T-cell (primary cell): Measurements from ENCODE around the gene SERPINH1. TPM values are rescaled to one million over a fixed set of nuclear protein-coding genes. Genes with fewer than 3 reads are reported as not detected.

Experiments used
- ATAC-seq, 4 experiments: fragments of 200-7000 bp in 3 of 4; fragments of 150-1000 bp in 1 of 4; cut with Tn5 transposase; replicated peaks in 1 of 4; 1 replicate in 3 of 4; 2 replicates in 1 of 4; pipeline ENCODE4 v1.10.0; 2021; ENCODE audit warnings: moderate library complexity in 3 of 4, mild to moderate bottlenecking in 2 of 4, moderate number of reproducible peaks in 1 of 4
- CTCF ChIA-PET, 2 donors: fragments of 300-600 bp; sonication (Branson Sonifier 250); formaldehyde crosslinking; loops; one replicate each; lab custom pipeline; 2022; ENCODE audit warnings: antibody characterized with exemption in 2 of 2; lab: Charles Lee
- POLR2A ChIA-PET, 2 donors: fragments of 300-600 bp; sonication (Branson Sonifier 250); formaldehyde crosslinking; loops; one replicate each; lab custom pipeline; 2022; ENCODE audit warnings: antibody characterized with exemption in 2 of 2; lab: Charles Lee
- DNase-seq, 35 experiments: peaks; one replicate each; pipeline versions ENCODE4 v3.0.0 to v3.0.0-alpha.2; 2013 to 2023
- H3K27ac ChIP-seq: one replicate; pipeline ENCODE4 v1.5.1; 2013; ENCODE audit warnings: low read length
- H3K27me3 ChIP-seq, 2 experiments: replicated peaks in 1 of 2; 1 replicate in 1 of 2; 2 replicates in 1 of 2; pipeline versions ENCODE4 v1.6.1 to v1.7.0; 2013; ENCODE audit warnings: low read length in 1 of 2, mixed read lengths in 1 of 2; ENCODE audit not compliant: control insufficient read depth in 2 of 2, insufficient read depth in 2 of 2; ENCODE audit errors: extremely low read depth in 1 of 2
- H3K36me3 ChIP-seq, 2 donors: 1 replicate in 1 of 2; 2 replicates in 1 of 2; pipeline versions ENCODE4 v1.6.1 to v1.7.0; 2013; ENCODE audit warnings: low read length in 1 of 2; ENCODE audit not compliant: control insufficient read depth in 2 of 2, insufficient read depth in 1 of 2; ENCODE audit errors: extremely low read depth in 1 of 2
- H3K4me1 ChIP-seq, 2 experiments: 1 replicate in 1 of 2; 2 replicates in 1 of 2; pipeline versions ENCODE4 v1.6.1 to v1.7.0; 2013; ENCODE audit warnings: low read length in 2 of 2, mixed read lengths in 1 of 2; ENCODE audit not compliant: insufficient read depth in 2 of 2, control insufficient read depth in 1 of 2; ENCODE audit errors: extremely low read depth in 1 of 2
- H3K4me3 ChIP-seq, 2 donors: 1 replicate in 1 of 2; 2 replicates in 1 of 2; pipeline versions ENCODE4 v1.5.1 to v1.7.0; 2013; ENCODE audit warnings: mild to moderate bottlenecking in 2 of 2, low read length in 1 of 2, moderate library complexity in 1 of 2; ENCODE audit not compliant: control insufficient read depth in 1 of 2; ENCODE audit errors: extremely low read depth in 1 of 2
- H3K9me3 ChIP-seq: 2 replicates; pipeline ENCODE4 v1.7.0; 2013
- H3K27ac Mint-ChIP-seq, 2 donors: one replicate each; pipeline ENCODE4 v1.8.0; 2020 to 2021; ENCODE audit warnings: mild to moderate bottlenecking in 2 of 2, mixed read lengths in 2 of 2
- H3K27me3 Mint-ChIP-seq, 2 donors: one replicate each; pipeline ENCODE4 v1.8.0; 2021 to 2022; ENCODE audit warnings: mixed read lengths in 2 of 2
- H3K36me3 Mint-ChIP-seq: one replicate; pipeline ENCODE4 v1.8.0; 2021; ENCODE audit warnings: mixed read lengths
- H3K4me1 Mint-ChIP-seq, 3 donors: one replicate each; pipeline ENCODE4 v1.8.0; 2020 to 2022; ENCODE audit warnings: mixed read lengths in 3 of 3, mild to moderate bottlenecking in 1 of 3
- H3K4me3 Mint-ChIP-seq, 3 donors: one replicate each; pipeline ENCODE4 v1.8.0; 2020 to 2022; ENCODE audit warnings: mild to moderate bottlenecking in 3 of 3, mixed read lengths in 3 of 3, moderate library complexity in 3 of 3
- H3K9me3 Mint-ChIP-seq, 3 donors: one replicate each; pipeline ENCODE4 v1.8.0; 2020 to 2022; ENCODE audit warnings: mixed read lengths in 3 of 3
- WGBS: methylation state at CpG from one replicate; pipeline ENCODE4 v1.1.5; 2013; ENCODE audit warnings: missing lambda C conversion rate; ENCODE audit not compliant: insufficient coverage; 5-methylcytosine and 5-hydroxymethylcytosine counted together
- total RNA-seq, 35 experiments: library from RNA in 6 of 35; stranded (reverse) in 6 of 35; fragments of 120-200 nt in 1 of 35; gene quantifications; one replicate each; pipeline versions ENCODE4 v1.2.1 to v1.2.4 and lab custom pipeline; 2013 to 2026

Gene SERPINH1
- total RNA-seq, 5 donors from 2014 or later (not counting 1 experiment from before 2014, with no cell fraction given), result 5.2 to 16.4 (median 13.9) TPM

GRCh38 chr11:75541193-75542087 is 20.6 kb upstream of the SERPINH1 start:
- Histone ChIP-seq H3K4me3 (no peak overlapping the region), H3K36me3 (no peaks in the 10 kb centered on the region), H3K9me3 (no peaks in the 10 kb centered on the region), H3K27ac (no peak overlapping the region), H3K27me3 (peaks cover 0 to 12% of the 10 kb centered on the region in 2 experiments), H3K4me1 (peaks cover 0 to 16% of the 10 kb centered on the region in 2 experiments)
- Mint-ChIP-seq H3K27ac (no peak overlapping the region), H3K36me3 (no peaks in the 10 kb centered on the region), H3K4me1 (peaks cover 16 to 21% (median 20%) of the 10 kb centered on the region in 3 donors), H3K9me3 (no peaks in the 10 kb centered on the region), H3K27me3 (peaks cover 2 to 10% of the 10 kb centered on the region in 2 donors), H3K4me3 (no peak overlapping the region)
- WGBS, result 90% methylated on average over 2 of the region's 4 CpGs
- POLR2A ChIA-PET, result interaction anchor here (0.6 to 0.7 kb wide), 2 partner anchors 20 to 141 kb away, joined by 6 to 7 read pairs; no protein-coding TSS in a partner anchor
- CTCF ChIA-PET, result interaction anchor here in 1 of 2 donors (0.6 kb wide), 1 partner anchor 871 kb away, joined by 3 read pairs; no protein-coding TSS in a partner anchor
- no peak for DNase-seq
- no peak for ATAC-seq

GRCh38 chr11:75542088-75542438 is 20.0 kb upstream of the SERPINH1 start:
- ATAC-seq (no peak), DNase-seq (no peak)
- Histone ChIP-seq H3K4me1 (peaks cover 0 to 10% of the 10 kb centered on the region in 2 experiments), H3K4me3 (no peak overlapping the region), H3K36me3 (no peaks in the 10 kb centered on the region), H3K9me3 (no peaks in the 10 kb centered on the region), H3K27me3 (peaks cover 0 to 17% of the 10 kb centered on the region in 2 experiments), H3K27ac (no peak overlapping the region)
- no peak overlapping the region for H3K4me3 Mint-ChIP-seq
- H3K27me3 Mint-ChIP-seq, result peaks cover 2 to 10% of the 10 kb centered on the region in 2 donors
- H3K9me3 Mint-ChIP-seq, result no peaks in the 10 kb centered on the region
- no peak overlapping the region for H3K27ac Mint-ChIP-seq
- ChIA-PET POLR2A (no interaction called here), CTCF (no interaction called here)
- no peaks in the 10 kb centered on the region for H3K36me3 Mint-ChIP-seq
- peaks cover 11 to 16% (median 14%) of the 10 kb centered on the region in 3 donors for H3K4me1 Mint-ChIP-seq
- WGBS, result 56% methylated on average over 1 of the region's 1 CpG

- H3K27ac Mint-ChIP-seq, result no peak overlapping the region
Measured at GRCh38 chr11:75543806-75544205, 18.2 kb upstream of the SERPINH1 start.

GRCh38 chr11:75547177-75547576 is 14.9 kb upstream of the SERPINH1 start:
- 100% methylated on average over 1 of the region's 1 CpG for WGBS
- Histone ChIP-seq H3K36me3 (no peaks in the 10 kb centered on the region), H3K27ac (no peak overlapping the region), H3K9me3 (no peaks in the 10 kb centered on the region), H3K4me1 (no peaks in the 10 kb centered on the region), H3K4me3 (no peak overlapping the region), H3K27me3 (peaks cover 0 to 24% of the 10 kb centered on the region in 2 experiments)
- no peak for DNase-seq
- ATAC-seq, result no peak
- Mint-ChIP-seq H3K9me3 (no peaks in the 10 kb centered on the region), H3K27me3 (peaks cover 0 to 4% of the 10 kb centered on the region in 2 donors), H3K4me1 (peaks cover 0 to 7% (median 2%) of the 10 kb centered on the region in 3 donors), H3K27ac (no peak overlapping the region), H3K4me3 (no peak overlapping the region), H3K36me3 (no peaks in the 10 kb centered on the region)
- ChIA-PET CTCF (interaction anchor here in 1 of 2 donors (0.6 kb wide), 1 partner anchor 8 kb away, joined by 3 read pairs; no protein-coding TSS in a partner anchor), POLR2A (no interaction called here)

More at GRCh38 chr11:75543806-75544205, 18.2 kb upstream of the SERPINH1 start:
- no peaks in the 10 kb centered on the region for H3K9me3 Mint-ChIP-seq
- CTCF ChIA-PET, result interaction anchor here in 1 of 2 donors (1.3 kb wide), 1 partner anchor 159 kb away, joined by 3 read pairs; no protein-coding TSS in a partner anchor
- ATAC-seq (no peak), DNase-seq (no peak)
- Histone ChIP-seq H3K9me3 (no peaks in the 10 kb centered on the region), H3K27me3 (peaks cover 0 to 24% of the 10 kb centered on the region in 2 experiments), H3K4me1 (no peaks in the 10 kb centered on the region), H3K4me3 (no peak overlapping the region), H3K27ac (no peak overlapping the region), H3K36me3 (no peaks in the 10 kb centered on the region)
- POLR2A ChIA-PET, result no interaction called here
- 86% methylated on average over 5 of the region's 6 CpGs for WGBS
- H3K27me3 Mint-ChIP-seq, result peaks cover 0 to 4% of the 10 kb centered on the region in 2 donors
- H3K4me1 Mint-ChIP-seq, result no peaks in the 10 kb centered on the region
- no peak overlapping the region for H3K4me3 Mint-ChIP-seq
- no peaks in the 10 kb centered on the region for H3K36me3 Mint-ChIP-seq

GRCh38 chr11:75547617-75548058 is 14.4 kb upstream of the SERPINH1 start:
- Histone ChIP-seq H3K36me3 (no peaks in the 10 kb centered on the region), H3K27ac (no peak overlapping the region), H3K4me3 (no peak overlapping the region), H3K27me3 (peaks cover 0 to 24% of the 10 kb centered on the region in 2 experiments), H3K9me3 (no peaks in the 10 kb centered on the region), H3K4me1 (no peaks in the 10 kb centered on the region)
- Mint-ChIP-seq H3K4me3 (no peak overlapping the region), H3K9me3 (no peaks in the 10 kb centered on the region), H3K27ac (no peak overlapping the region), H3K36me3 (no peaks in the 10 kb centered on the region), H3K4me1 (peaks cover 0 to 7% (median 2%) of the 10 kb centered on the region in 3 donors), H3K27me3 (peaks cover 0 to 4% of the 10 kb centered on the region in 2 donors)
- 22% methylated on average over 7 of the region's 7 CpGs for WGBS
- DNase-seq (peak in 5 of 35 experiments; percentile 18 to 58 (median 20)), ATAC-seq (peak in 1 of 4 experiments; percentile 50)
- CTCF ChIA-PET, result no interaction called here
- POLR2A ChIA-PET, result no interaction called here

GRCh38 chr11:75548595-75549272 is 13.3 kb upstream of the SERPINH1 start:
- Histone ChIP-seq H3K9me3 (no peaks in the 10 kb centered on the region), H3K36me3 (no peaks in the 10 kb centered on the region), H3K4me3 (no peak overlapping the region), H3K4me1 (no peaks in the 10 kb centered on the region), H3K27me3 (peaks cover 0 to 24% of the 10 kb centered on the region in 2 experiments), H3K27ac (no peak overlapping the region)
- H3K9me3 Mint-ChIP-seq, result no peaks in the 10 kb centered on the region
- no peak overlapping the region for H3K4me3 Mint-ChIP-seq
- ATAC-seq (no peak), DNase-seq (no peak)
- no peaks in the 10 kb centered on the region for H3K36me3 Mint-ChIP-seq
- WGBS, result over 99% methylated on average over 8 of the region's 8 CpGs
- no peak overlapping the region for H3K27ac Mint-ChIP-seq
- peaks cover 0 to 4% of the 10 kb centered on the region in 2 donors for H3K27me3 Mint-ChIP-seq
- POLR2A ChIA-PET, result interaction anchor here (0.5 to 0.6 kb wide), 2 partner anchors 89 to 273 kb away, joined by 4 to 6 read pairs; no protein-coding TSS in a partner anchor
- peaks cover 0 to 7% (median 2%) of the 10 kb centered on the region in 3 donors for H3K4me1 Mint-ChIP-seq
- CTCF ChIA-PET, result no interaction called here
